Measurements from ENCODE around the gene BLNK.

Gene BLNK

GRCh38 chr10:96261930-96262329, 9.4 kb downstream of the BLNK start:
- DNase-seq (ENCODE audit: low read depth in 2 of 2) = no peak

DNA sequence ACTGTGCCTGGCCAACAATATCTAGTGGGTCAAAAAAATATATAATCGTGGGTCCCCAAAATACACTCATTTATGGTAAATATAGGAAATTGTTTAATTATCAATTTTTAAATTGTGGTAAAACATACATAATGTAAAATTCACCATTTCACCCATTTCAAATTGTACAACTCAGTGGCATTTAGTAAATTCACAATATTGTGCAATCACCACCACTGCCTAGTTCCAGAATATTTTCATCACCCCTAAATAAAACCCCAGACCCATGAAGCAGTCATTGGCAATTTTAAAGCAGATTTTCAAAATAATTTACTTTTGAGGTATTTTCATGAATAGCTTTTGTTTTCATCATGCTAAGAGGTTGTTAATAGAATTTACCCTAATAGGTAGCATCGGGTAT, 10.2 kb downstream of the BLNK start:
- DNase-seq (ENCODE audit: low read depth in 2 of 2) = no peak

GRCh38 chr10:96260014-96260413, 11.4 kb downstream of the BLNK start:
- no peak for DNase-seq (ENCODE audit: low read depth in 2 of 2)

- no peak for DNase-seq (ENCODE audit: low read depth in 2 of 2)
These were observed 12.2 kb downstream of the BLNK start for GRCh38 chr10:96259150-96259549.

GRCh38 chr10:96257944-96258343, 13.4 kb downstream of the BLNK start:
- DNase-seq (ENCODE audit: low read depth in 2 of 2) = no peak

DNA sequence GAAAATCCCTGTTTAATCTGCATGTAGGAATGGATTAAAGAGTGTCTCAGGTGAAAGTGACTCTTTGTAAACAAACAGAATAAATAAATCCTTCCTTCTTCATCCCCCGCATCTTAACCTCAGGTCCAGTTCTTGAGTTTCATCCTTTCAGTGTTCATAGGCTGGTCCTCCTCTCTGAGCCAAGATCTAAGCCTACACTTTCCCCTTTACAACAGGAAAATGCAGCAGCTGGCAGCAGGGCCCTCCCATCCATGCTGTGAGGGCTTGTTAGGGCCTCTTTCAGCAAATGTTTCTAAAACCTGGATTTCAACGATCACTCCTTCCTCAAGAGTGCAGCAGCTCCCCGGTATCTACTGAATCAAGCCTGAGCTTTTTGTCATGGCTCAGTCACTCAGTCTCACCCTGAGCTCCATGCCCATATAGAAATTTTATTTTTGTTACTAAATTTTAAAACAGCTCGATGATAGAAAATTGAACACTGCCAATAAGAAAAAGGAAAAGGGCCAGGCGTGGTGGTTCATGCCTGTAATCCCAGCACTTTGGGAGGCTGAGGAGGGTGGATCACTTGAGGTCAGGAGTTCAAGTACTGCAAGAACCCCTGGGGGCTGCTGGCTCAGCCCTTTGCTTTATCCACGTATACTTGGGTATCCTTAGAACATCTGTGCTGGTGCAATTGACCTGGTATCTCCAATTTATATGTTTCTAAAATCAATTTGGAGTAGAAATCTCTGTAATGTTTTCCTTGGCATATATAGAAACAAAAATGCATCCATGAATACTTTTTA, 15.6 kb downstream of the BLNK start:
- no peak for DNase-seq (ENCODE audit: low read depth in 2 of 2)

- DNase-seq (ENCODE audit: low read depth in 2 of 2) = no peak
These were observed 16.4 kb downstream of the BLNK start for GRCh38 chr10:96254976-96255375.

DNA sequence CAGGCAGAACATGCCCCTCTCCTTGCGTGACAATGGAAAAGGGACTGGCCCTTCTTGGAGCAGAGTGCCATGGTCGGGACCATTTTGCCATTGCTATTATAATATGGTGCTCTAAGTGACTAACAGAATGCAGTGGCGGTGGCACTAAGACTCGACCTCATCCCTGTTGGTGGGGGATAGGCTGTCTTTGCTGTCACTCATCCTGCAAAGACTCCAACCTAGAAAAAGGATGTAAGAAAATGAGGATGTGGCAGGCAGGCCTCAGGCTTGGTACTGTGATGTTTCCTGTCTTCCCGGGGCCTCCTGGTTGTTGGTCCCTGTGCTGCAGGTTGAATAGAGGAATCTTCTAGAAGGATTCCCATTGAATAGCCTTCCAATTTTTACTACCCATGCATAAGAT, 18.6 kb downstream of the BLNK start:
- DNase-seq (ENCODE audit: low read depth in 2 of 2) = no peak

- DNase-seq (ENCODE audit: low read depth in 2 of 2) = no peak
These were observed 21.0 kb downstream of the BLNK start for GRCh38 chr10:96250349-96250748.

GRCh38 chr10:96249264-96249663, 22.1 kb downstream of the BLNK start:
- DNase-seq (ENCODE audit: low read depth in 2 of 2) = no peak

- no peak for DNase-seq (ENCODE audit: low read depth in 2 of 2)
These were observed 27.0 kb downstream of the BLNK start for GRCh38 chr10:96244354-96244753.

- DNase-seq (ENCODE audit: low read depth in 2 of 2) = no peak
These were observed 28.1 kb downstream of the BLNK start for GRCh38 chr10:96243296-96243695.

DNA sequence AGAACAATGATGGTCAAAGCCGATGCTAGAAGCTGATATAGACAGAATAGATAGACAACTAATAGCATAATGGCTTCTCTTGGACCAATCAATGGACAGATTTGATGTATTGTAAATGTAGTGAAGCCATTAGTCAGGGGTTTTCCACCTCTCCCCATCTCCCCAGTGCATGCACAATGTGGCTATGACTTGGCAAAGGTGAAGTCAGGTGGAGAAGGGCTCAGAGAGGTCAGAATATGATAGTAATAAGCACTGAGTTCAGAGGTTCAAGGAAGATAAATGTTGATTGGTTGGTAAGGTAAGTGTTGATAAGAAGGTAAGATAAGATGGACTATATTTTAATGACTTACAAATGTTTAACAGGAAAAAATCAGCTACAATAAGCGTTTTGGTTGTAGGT, 28.5 kb downstream of the BLNK start:
- DNase-seq (ENCODE audit: low read depth in 2 of 2) = no peak

DNA sequence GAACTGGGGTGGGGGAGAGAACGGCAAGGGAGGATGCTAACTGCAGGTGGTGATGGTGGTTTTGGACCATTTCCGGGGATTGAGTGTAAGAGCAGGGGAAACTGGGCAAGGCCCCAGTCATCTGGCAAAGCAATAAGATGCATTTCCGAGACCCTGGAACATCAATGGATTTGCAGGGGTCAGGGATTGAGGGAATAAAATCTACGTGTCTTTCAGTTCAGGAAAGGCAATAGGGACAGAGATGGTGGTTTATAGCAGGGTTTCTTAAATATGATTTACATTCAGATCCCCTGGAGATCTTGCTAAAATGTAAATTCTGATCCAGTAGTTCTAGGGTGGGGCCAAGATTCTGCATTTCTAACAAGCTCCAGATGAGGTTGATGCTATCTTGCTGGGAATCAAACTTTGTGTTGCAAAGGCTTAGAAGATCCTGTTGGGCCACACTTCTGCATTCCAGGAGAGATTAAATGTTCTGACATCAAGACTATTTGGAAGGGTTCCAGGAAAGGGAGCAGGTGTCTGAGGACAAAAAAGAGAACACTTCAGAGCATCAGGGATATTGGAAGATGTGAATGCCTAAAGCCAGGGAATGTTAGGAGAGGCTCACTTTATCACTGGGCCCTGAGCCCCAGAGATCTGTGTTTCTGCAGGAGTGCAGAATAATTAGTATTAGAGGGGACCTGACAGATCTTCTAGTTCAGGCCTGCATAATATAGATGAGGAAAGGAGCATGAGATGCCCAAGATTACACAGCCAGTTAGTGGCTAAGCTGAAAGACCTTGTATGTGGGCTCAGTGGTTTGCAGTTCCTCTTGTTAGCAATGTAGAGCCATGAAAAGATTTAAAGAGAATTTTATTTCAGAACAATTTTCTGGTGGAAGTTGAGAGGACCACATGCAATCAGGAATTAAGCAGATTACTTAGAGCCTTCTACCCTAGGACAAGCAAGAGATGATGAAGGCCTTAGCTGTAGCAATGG, 32.4 kb downstream of the BLNK start:
- DNase-seq (ENCODE audit: low read depth in 2 of 2) = no peak

DNA sequence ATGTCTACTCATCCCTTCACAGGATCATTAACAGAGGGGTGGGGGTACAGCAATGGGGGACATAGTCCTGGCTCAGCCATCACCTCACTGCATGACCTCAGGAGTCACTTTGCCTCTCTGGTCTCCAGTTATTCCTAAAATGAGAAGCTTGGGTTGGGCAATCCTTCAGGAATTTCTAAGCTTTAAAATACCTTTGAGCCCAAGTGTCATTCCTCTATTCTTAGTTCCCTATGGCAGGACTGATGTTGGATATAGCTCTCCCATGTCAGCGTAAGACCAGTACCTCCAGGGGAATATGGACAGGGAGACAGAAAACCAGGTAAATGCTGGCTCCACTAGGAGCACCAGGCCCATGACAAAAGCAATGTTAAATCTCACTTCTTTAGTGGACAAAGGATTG, 34.5 kb downstream of the BLNK start:
- no peak for DNase-seq (ENCODE audit: low read depth in 2 of 2)

DNA sequence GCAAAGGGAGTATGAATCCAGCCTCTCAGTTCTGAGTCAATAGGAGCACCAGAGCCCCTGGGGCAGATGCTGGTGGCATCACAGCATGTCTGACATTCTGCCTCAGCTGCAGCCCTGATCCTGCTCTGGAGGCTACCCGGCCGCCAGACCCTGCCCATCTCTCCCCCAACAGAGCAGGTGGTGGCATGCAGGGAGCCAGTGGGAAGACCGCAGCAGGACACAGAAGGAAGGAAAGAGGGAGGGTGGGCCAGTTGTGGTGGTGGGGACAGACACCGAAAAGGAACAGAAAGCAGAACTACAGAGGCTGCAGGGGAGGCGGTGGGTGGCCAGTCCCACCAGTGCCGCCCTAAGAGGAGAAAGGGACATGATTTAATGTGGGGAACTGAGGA, 35.3 kb downstream of the BLNK start:
- no peak for DNase-seq (ENCODE audit: low read depth in 2 of 2)

DNA sequence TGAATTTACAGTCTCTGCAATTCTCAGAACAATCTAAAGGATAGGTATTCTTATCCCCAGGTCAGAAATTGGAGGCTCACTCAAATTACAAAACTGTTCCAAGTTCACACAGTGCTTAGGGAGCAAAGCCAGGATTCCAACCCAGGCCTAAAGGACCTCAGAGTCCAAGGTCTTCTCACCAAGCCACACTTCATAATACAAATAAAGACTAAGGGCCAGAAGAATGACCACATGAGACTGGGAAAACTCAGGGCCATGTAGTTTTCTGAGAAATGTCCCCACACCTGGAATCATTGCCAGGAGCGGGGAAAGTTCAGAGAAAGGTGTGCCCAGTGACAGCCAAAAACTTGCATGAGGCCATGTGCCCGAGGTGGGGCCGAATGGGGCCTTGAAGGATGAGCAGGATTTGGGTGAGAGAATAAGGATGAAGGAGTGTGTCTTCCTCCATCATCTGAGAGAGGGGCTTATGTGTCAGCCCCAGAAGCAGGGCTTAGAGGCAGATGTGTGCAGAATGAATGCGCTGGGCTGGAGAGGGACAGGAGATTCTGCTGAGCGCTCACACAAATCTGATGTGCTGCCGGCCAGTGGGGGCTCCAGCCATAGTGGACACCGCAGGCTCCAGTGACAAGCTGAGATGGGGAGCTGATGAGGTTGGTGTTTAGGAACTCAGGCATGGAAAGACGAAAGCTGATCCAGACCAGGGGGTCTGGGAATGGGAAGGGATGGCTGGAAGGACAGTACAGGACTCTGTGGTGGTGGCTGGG, 35.9 kb downstream of the BLNK start:
- DNase-seq (ENCODE audit: low read depth in 2 of 2) = no peak

DNA sequence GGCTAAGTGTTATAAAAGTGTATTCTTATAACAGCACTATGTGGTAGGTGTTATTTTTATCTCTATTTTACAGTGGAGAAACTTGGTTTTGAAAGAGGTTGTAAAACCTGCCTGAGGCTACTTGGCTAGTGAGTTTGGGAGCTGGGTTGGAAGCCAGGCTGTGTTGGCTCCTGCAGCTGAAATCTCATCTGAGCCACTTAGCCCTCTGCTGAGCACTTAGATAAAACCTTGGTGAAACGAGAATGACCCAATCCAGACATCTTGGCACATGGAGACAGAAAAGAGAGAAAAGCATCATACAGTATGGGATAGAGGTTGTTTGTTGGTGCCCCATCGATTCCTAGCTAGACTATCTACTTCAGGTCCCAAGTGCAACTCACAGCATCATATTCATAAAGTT, 37.4 kb downstream of the BLNK start:
- DNase-seq (ENCODE audit: low read depth in 2 of 2) = no peak

- no peak for DNase-seq (ENCODE audit: low read depth in 2 of 2)
These were observed 40.8 kb downstream of the BLNK start for GRCh38 chr10:96230527-96230926.

DNA sequence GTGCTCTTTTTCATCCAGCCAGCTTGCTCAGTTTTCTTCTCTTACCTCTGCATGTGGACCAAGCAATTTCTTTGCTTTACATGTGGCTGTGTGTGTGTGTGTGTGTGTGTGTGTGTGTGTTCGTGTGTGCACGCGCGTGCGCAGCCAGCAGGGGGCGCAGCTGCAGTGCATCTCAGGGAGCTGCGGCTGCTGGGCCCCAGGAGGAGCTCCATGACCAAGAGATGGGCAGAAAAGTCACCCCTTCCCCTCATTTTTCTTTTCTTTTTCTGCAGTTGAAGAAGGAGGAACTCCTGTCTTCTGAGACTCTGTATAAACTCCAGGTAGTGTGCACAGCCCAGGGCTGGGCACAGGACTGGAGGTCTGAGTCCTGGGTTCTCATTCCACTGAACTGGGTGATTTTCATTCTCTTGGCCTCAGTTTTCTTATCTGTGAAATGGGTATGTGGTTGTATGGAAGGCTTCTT, 41.8 kb downstream of the BLNK start:
- peak; percentile 26 to 58 for DNase-seq (ENCODE audit: low read depth in 2 of 2)

DNA sequence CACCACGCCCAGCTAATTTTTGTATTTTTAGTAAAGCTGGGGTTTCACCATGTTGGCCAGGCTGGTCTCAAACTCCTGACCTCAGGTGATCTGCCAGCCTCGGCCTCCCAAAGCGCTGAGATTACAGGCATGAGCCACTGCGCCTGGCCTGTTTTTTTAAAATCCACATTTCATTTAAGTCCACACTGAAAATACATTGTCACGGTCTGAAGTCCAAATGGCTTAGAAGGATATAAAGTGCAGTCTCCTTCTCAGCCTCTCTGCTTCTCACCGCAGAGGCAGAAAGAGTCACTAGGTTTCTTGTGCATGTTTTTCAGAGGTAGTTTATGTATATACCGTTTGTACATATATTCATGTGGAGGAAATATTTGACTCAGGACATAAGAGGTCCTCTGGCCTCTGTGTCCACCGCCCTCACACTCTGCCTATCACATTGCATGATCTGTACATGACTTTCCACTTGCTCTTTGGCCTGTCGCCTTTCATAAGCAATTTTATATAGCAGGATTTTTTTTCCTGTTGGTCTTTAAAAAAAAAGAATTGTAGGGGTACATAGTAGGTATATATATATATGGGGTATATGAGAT, 42.9 kb downstream of the BLNK start:
- DNase-seq (ENCODE audit: low read depth in 2 of 2) = no peak

- no peak for DNase-seq (ENCODE audit: low read depth in 2 of 2)
These were observed 44.2 kb downstream of the BLNK start for GRCh38 chr10:96227206-96227605.
